Endodermal cell (in vitro differentiated cells): ENCODE measurements around the gene PARD3B. TPM values are rescaled to one million over a fixed set of nuclear protein-coding genes. Genes with fewer than 3 reads are reported as not detected.

Experiments used
- DNase-seq: peaks from one replicate; pipeline ENCODE4 v3.0.0-alpha.2; 2017
- H3K27ac ChIP-seq: 2 replicates; pipeline ENCODE4 v1.5.1; 2013; ENCODE audit warnings: mild to moderate bottlenecking, low read depth, low read length, moderate library complexity
- H3K27me3 ChIP-seq: 2 replicates; pipeline ENCODE4 v1.6.1; 2013; ENCODE audit warnings: mild to moderate bottlenecking, low read length, moderate library complexity; ENCODE audit not compliant: insufficient read depth, control insufficient read depth, poor library complexity, severe bottlenecking
- H3K36me3 ChIP-seq: 2 replicates; pipeline ENCODE4 v1.7.0; 2013; ENCODE audit warnings: mild to moderate bottlenecking, low read length, moderate library complexity; ENCODE audit not compliant: control insufficient read depth, insufficient read depth
- H3K4me1 ChIP-seq: one replicate; pipeline ENCODE4 v1.7.0; 2013; ENCODE audit warnings: low read length; ENCODE audit not compliant: control insufficient read depth, insufficient read depth
- H3K4me3 ChIP-seq: 2 replicates; pipeline ENCODE4 v1.5.1; 2013; ENCODE audit warnings: mild to moderate bottlenecking, low read length, moderate library complexity
- H3K9ac ChIP-seq: 2 replicates; pipeline ENCODE4 v1.6.1; 2013; ENCODE audit warnings: mild to moderate bottlenecking, low read length, moderate library complexity; ENCODE audit not compliant: poor library complexity, severe bottlenecking; ENCODE audit errors: extremely low read depth
- H3K9me3 ChIP-seq: 2 replicates; pipeline ENCODE4 v1.6.1; 2013; ENCODE audit warnings: mild to moderate bottlenecking, low read length, moderate library complexity; ENCODE audit not compliant: control insufficient read depth
- H3K27ac Mint-ChIP-seq: 2 replicates; pipeline ENCODE4 v1.8.0; 2020; ENCODE audit warnings: mixed read lengths
- H3K27me3 Mint-ChIP-seq: 2 replicates; pipeline ENCODE4 v1.8.0; 2021; ENCODE audit warnings: mild to moderate bottlenecking, mixed read lengths; ENCODE audit not compliant: insufficient read depth
- H3K36me3 Mint-ChIP-seq: 2 replicates; pipeline ENCODE4 v1.8.0; 2020; ENCODE audit warnings: low read depth, mixed read lengths
- H3K4me1 Mint-ChIP-seq: 2 replicates; pipeline ENCODE4 v1.8.0; 2020; ENCODE audit warnings: mixed read lengths
- H3K4me3 Mint-ChIP-seq: 2 replicates; pipeline ENCODE4 v1.8.0; 2020; ENCODE audit warnings: mild to moderate bottlenecking, moderate library complexity, mixed read lengths
- H3K9me3 Mint-ChIP-seq: 2 replicates; pipeline ENCODE4 v1.8.0; 2020; ENCODE audit warnings: mild to moderate bottlenecking, mixed read lengths
- CTCF ChIP-seq: fragments of 200-600 bp; sonication (generic); conservative IDR thresholded peaks from 2 replicates; pipeline ENCODE4 v1.5.0; 2021; ENCODE audit warnings: antibody characterized with exemption, mild to moderate bottlenecking
- WGBS, 2 experiments: methylation state at CpG; one replicate each; pipeline versions ENCODE4 v1.1.5 to v1.1.7; 2013; ENCODE audit warnings: missing lambda C conversion rate in 2 of 2, mixed read lengths in 1 of 2; ENCODE audit not compliant: insufficient coverage in 1 of 2, insufficient read length in 1 of 2; 5-methylcytosine and 5-hydroxymethylcytosine counted together
- total RNA-seq, 2 donors: library from RNA; stranded (reverse); fragmentation: NEBNext Ultra II Directional in 1 of 2; extraction: Animal tissue kit (Norgen Biotek cat#: 25700) in 1 of 2; gene quantifications; 2 replicates in 1 of 2; 3 replicates in 1 of 2; pipeline ENCODE4 v1.2.1, GENCODE V29; 2021

PARD3B gene
- total RNA-seq, 2 donors from 2014 or later, result 2.5 to 5.6 TPM

- 94% methylated on average over 3 of the region's 3 CpGs; no CpG with 5 or more reads in 1 of the 2 experiments for WGBS, 2 experiments
- Mint-ChIP-seq H3K36me3 (no peaks in the 10 kb centered on the region), H3K9me3 (no peaks in the 10 kb centered on the region), H3K4me1 (no peaks in the 10 kb centered on the region), H3K27ac (no peak overlapping the region), H3K27me3 (no peaks in the 10 kb centered on the region), H3K4me3 (no peak overlapping the region)
- no peak overlapping the region for H3K4me3 ChIP-seq
- no peaks in the 10 kb centered on the region for H3K36me3 ChIP-seq
- H3K9me3 ChIP-seq, result no peaks in the 10 kb centered on the region
- no peak overlapping the region for H3K9ac ChIP-seq
- H3K27me3 ChIP-seq, result no peaks in the 10 kb centered on the region
- no peaks in the 10 kb centered on the region for H3K4me1 ChIP-seq
- TF ChIP-seq CTCF, result no peak
- no peak for DNase-seq
- H3K27ac ChIP-seq, result no peak overlapping the region
Observed at GRCh38 chr2:204498291-204498690, 47.0 kb upstream of the PARD3B start.

DNA sequence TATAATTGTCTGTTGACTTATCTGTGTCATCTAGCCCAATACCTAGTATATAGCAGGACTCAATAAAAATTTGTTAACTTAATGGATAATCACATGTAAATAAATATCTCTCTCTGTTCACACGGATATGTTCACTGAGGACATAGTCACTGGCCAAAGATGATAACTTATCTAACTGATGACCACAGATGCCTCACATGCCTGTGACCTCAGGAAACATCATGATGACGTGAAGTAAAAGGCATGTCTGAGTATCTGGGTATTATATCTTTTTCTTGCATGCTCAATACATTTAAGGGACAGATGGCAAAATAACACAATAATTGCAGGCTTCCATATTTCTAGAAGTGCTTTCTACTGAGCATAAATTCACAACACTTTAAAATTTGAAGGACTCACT, 41.4 kb upstream of the PARD3B start:
- no peaks in the 10 kb centered on the region for H3K9me3 ChIP-seq
- H3K36me3 Mint-ChIP-seq, result no peaks in the 10 kb centered on the region
- TF ChIP-seq CTCF, result no peak
- DNase-seq, result no peak
- no peaks in the 10 kb centered on the region for H3K4me1 ChIP-seq
- H3K27ac ChIP-seq, result no peak overlapping the region
- H3K9ac ChIP-seq, result no peak overlapping the region
- no peak overlapping the region for H3K27ac Mint-ChIP-seq
- no peaks in the 10 kb centered on the region for H3K27me3 Mint-ChIP-seq
- H3K4me1 Mint-ChIP-seq, result no peaks in the 10 kb centered on the region
- WGBS, 2 experiments, result 93% methylated on average over 2 of the region's 2 CpGs; no CpG with 5 or more reads in 1 of the 2 experiments
- no peaks in the 10 kb centered on the region for H3K27me3 ChIP-seq
- H3K4me3 Mint-ChIP-seq, result no peak overlapping the region
- no peaks in the 10 kb centered on the region for H3K36me3 ChIP-seq
- no peaks in the 10 kb centered on the region for H3K9me3 Mint-ChIP-seq
- H3K4me3 ChIP-seq, result no peak overlapping the region

DNA sequence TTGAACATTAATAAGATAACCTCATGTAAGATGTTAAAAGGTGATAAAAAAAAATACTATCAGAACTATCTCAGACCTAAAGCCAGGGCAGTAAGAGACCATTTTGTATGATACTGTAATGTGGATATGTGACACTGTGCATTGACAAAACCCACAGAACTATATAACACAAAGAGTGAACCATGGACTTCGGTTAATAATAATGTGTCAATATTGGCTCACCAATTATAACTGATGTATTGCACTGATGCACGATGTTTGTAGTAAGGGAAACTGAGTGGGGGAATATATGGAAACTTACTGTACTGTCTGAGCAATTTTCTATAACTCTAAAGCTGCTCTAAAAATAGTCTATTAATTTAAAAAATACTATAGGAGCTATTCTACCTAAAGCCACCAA, 40.7 kb upstream of the PARD3B start:
- H3K9me3 ChIP-seq, result no peaks in the 10 kb centered on the region
- Mint-ChIP-seq H3K36me3 (no peaks in the 10 kb centered on the region), H3K4me1 (no peaks in the 10 kb centered on the region), H3K27me3 (no peaks in the 10 kb centered on the region), H3K4me3 (no peak overlapping the region), H3K27ac (no peak overlapping the region), H3K9me3 (no peaks in the 10 kb centered on the region)
- no peak overlapping the region for H3K4me3 ChIP-seq
- no peak for DNase-seq
- H3K4me1 ChIP-seq, result no peaks in the 10 kb centered on the region
- whole genome bisulfite sequencing, 2 experiments, result 100% methylated on average over 2 of the region's 2 CpGs; no CpG with 5 or more reads in 1 of the 2 experiments
- H3K27ac ChIP-seq, result no peak overlapping the region
- H3K27me3 ChIP-seq, result no peaks in the 10 kb centered on the region
- no peaks in the 10 kb centered on the region for H3K36me3 ChIP-seq
- no peak for TF ChIP-seq CTCF
- no peak overlapping the region for H3K9ac ChIP-seq
